ENCODE results near the gene RAPGEF4. TPM values are rescaled to one million over a fixed set of nuclear protein-coding genes. Genes with fewer than 3 reads are reported as not detected.
"Not testable (repeated sequence)": the region's sequence is repeated elsewhere in the genome, so short reads cannot be mapped to it uniquely, and the experiment has no call there.

The RAPGEF4 gene
- total and polyA plus RNA-seq, 2 donors = 4.3 to 22.9 TPM

DNA sequence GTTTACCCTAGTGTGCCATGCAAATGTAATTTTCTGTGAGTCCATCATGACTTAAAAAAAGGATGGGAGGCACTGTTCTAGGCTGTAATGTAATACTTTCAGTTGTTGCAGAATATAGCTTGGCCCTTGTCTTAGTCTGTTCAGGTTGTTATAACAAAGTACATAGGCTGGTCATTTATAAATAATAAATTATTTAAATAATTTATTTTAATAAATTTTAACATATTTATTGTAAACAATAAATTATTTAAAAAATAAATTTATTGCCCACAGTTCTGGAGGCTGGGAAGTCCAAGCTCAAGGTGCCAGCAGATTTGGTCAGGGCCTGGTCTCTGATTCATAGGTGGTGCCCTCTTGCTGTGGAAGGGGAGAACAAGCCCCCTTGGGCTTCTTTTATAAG lies 35.2 kb downstream of the RAPGEF4 start:
- DNase-seq (ENCODE audit: extremely low spot score) = no peak
- Histone ChIP-seq H3K27ac (ENCODE audit: low read depth) (no peak overlapping the region), H3K4me1 (ENCODE audit: insufficient read depth) (no peaks in the 10 kb centered on the region), H3K4me3 (ENCODE audit: low read depth, low read length) (no peak overlapping the region), H3K36me3 (ENCODE audit: insufficient read depth) (no peaks in the 10 kb centered on the region)

- Histone ChIP-seq H3K27ac (ENCODE audit: low read depth) (no peak overlapping the region), H3K36me3 (ENCODE audit: insufficient read depth) (no peaks in the 10 kb centered on the region), H3K4me3 (ENCODE audit: low read depth, low read length) (no peak overlapping the region), H3K4me1 (ENCODE audit: insufficient read depth) (no peaks in the 10 kb centered on the region)
- 47% methylated on average over 5 of the region's 5 CpGs for WGBS
- no peak for DNase-seq (ENCODE audit: extremely low spot score)
Measured at GRCh38 chr2:172772633-172773032, 37.0 kb downstream of the RAPGEF4 start.

DNA sequence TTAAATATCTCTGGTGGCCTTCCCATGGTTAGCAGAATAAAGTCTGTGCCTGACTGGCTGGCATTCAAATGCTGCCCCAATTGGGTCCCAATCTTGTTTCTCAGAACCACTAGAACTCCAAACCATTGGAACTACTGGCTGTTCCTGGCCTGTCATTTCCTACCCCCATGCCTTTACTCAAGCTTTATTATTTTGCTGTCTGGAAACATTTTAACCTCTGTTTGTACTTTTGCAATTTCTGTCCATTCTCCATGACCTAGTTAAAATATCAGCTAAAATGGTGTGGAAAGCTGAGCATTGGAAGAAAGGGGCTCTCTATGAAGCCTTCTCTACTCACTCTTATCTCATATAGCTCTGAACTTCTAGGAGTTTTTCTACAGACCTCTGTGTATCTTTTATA lies 38.7 kb downstream of the RAPGEF4 start:
- no peaks in the 10 kb centered on the region for H3K4me1 ChIP-seq (ENCODE audit: insufficient read depth)
- H3K27ac ChIP-seq (ENCODE audit: low read depth) = no peak overlapping the region
- no peak for DNase-seq (ENCODE audit: extremely low spot score)
- no peak overlapping the region for H3K4me3 ChIP-seq (ENCODE audit: low read depth, low read length)
- H3K36me3 ChIP-seq (ENCODE audit: insufficient read depth) = no peaks in the 10 kb centered on the region

- 98% methylated on average over 1 of the region's 1 CpG for WGBS
Measured at GRCh38 chr2:172775319-172775718, 39.7 kb downstream of the RAPGEF4 start.

DNA sequence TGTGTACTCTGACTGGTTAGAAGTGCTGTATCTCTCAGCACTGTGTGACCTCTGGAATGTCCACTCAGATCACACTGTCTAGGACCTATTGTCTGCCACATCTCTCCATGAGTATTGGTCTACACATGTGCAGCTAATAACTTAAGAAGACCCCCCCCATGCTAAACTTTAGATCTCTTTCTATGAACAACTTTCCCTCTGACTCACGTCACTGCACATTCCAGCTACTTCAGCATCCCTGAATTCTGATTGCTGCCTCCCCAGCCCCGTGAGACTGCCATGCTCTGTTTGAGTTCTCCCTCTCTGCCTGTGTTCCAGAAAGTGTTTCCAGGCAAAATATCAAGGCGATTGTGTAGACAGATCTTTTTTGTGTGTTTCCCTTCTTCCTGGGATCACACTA lies 41.8 kb downstream of the RAPGEF4 start:
- no peak overlapping the region for H3K4me3 ChIP-seq (ENCODE audit: low read depth, low read length)
- no peak for DNase-seq (ENCODE audit: extremely low spot score)
- WGBS = 80% methylated on average over 3 of the region's 3 CpGs

More at GRCh38 chr2:172775319-172775718, 39.7 kb downstream of the RAPGEF4 start:
- no peaks in the 10 kb centered on the region for H3K36me3 ChIP-seq (ENCODE audit: insufficient read depth)
- DNase-seq (ENCODE audit: extremely low spot score) = no peak
- H3K4me3 ChIP-seq (ENCODE audit: low read depth, low read length) = no peak overlapping the region
- no peaks in the 10 kb centered on the region for H3K4me1 ChIP-seq (ENCODE audit: insufficient read depth)
- no peak overlapping the region for H3K27ac ChIP-seq (ENCODE audit: low read depth)

DNA sequence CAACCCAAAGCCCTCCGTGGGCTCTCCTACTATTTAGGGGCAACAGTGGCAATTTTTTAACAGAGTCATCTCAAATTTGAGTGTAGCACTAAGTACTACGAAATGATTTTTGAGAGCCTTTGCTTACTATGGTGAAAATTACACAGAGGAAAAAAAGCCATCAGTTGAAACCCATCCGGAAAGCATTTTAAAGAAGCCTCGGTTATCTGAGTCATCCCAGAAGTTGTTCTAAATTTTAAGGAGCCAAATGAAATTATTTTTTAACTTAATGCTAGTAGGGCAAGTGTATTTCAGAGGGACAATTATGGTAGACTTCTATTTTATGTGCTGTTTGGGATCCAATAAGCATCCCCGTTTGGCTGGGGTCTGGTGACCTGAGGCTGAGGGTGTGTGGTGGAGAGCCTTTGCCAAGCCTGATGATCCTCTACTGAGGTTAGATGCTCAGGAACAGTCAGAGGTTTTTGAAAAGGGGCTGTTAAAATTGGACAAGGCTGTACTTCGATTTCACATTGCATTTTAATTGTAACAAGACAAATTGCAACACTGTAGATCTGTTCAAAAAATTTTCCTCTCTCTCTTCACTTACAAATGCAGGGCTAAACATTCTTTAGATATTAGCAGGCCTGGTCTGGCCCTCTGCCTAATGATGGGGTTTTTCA lies 47.0 kb downstream of the RAPGEF4 start:
- H3K36me3 ChIP-seq (ENCODE audit: insufficient read depth) = no peaks in the 10 kb centered on the region
- H3K4me1 ChIP-seq (ENCODE audit: insufficient read depth) = no peaks in the 10 kb centered on the region
- no peak overlapping the region for H3K4me3 ChIP-seq (ENCODE audit: low read depth, low read length)
- WGBS = 80% methylated on average over 6 of the region's 6 CpGs
- H3K27ac ChIP-seq (ENCODE audit: low read depth) = no peak overlapping the region
- DNase-seq (ENCODE audit: extremely low spot score) = no peak

More for the DNA sequence above, 41.8 kb downstream of the RAPGEF4 start:
- Histone ChIP-seq H3K4me1 (ENCODE audit: insufficient read depth) (no peaks in the 10 kb centered on the region), H3K36me3 (ENCODE audit: insufficient read depth) (no peaks in the 10 kb centered on the region), H3K27ac (ENCODE audit: low read depth) (no peak overlapping the region)

- no peak overlapping the region for H3K4me3 ChIP-seq (ENCODE audit: low read depth, low read length)
- no peak for DNase-seq (ENCODE audit: extremely low spot score)
Measured at GRCh38 chr2:172783165-172783898, 47.7 kb downstream of the RAPGEF4 start.

DNA sequence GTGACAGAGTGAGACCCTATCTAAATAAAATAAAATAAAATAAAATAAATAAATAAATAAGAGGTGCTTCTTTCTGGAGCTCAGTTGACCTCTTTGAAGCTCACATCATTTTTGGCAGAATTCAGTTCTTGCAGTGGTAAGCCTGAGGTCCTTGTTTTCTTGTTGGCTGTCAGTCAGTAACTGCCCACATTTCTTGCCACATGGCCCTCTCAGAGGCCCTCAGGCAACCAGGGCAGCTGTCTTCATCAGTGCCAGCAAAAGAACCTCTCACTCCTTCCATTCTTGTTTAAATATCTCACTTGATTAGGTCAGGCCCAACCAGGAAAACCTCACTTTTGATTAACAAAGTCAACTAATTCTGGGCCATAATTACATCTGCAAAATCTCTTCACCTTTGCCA lies 53.2 kb downstream of the RAPGEF4 start:
- Histone ChIP-seq H3K27ac (ENCODE audit: low read depth) (no peak overlapping the region), H3K36me3 (ENCODE audit: insufficient read depth) (no peaks in the 10 kb centered on the region), H3K4me1 (ENCODE audit: insufficient read depth) (no peaks in the 10 kb centered on the region), H3K4me3 (ENCODE audit: low read depth, low read length) (no peak overlapping the region)
- no peak for DNase-seq (ENCODE audit: extremely low spot score)

More at GRCh38 chr2:172783165-172783898, 47.7 kb downstream of the RAPGEF4 start:
- Histone ChIP-seq H3K27ac (ENCODE audit: low read depth) (no peak overlapping the region), H3K36me3 (ENCODE audit: insufficient read depth) (no peaks in the 10 kb centered on the region), H3K4me1 (ENCODE audit: insufficient read depth) (no peaks in the 10 kb centered on the region)
- whole genome bisulfite sequencing = 45% methylated on average over 9 of the region's 9 CpGs

DNA sequence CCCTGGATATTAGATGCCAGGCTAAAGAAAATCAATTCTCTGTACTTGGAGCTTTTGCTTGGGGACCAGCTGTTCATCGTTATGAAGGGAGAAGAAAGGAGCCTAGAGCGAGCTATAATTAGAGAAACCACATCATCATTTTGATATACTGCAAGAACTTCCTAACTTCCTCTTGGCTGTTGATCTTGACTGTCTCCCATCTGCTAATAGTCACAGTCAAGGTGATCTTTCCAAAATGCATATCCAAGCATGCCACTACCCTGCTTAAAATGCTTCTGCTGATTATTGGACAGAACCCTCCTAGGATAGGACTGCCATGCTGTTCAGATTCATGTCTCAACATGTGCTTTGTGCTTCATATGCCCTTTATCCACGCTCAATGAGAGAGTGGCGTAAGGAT lies 54.8 kb downstream of the RAPGEF4 start:
- Histone ChIP-seq H3K36me3 (ENCODE audit: insufficient read depth) (no peaks in the 10 kb centered on the region), H3K4me1 (ENCODE audit: insufficient read depth) (no peaks in the 10 kb centered on the region), H3K4me3 (ENCODE audit: low read depth, low read length) (no peak overlapping the region), H3K27ac (ENCODE audit: low read depth) (no peak overlapping the region)
- WGBS = 65% methylated on average over 4 of the region's 4 CpGs
- DNase-seq (ENCODE audit: extremely low spot score) = no peak

GRCh38 chr2:172791953-172792352 lies 56.3 kb downstream of the RAPGEF4 start:
- Histone ChIP-seq H3K27ac (ENCODE audit: low read depth) (no peak overlapping the region), H3K36me3 (ENCODE audit: insufficient read depth) (no peaks in the 10 kb centered on the region), H3K4me1 (ENCODE audit: insufficient read depth) (no peaks in the 10 kb centered on the region), H3K4me3 (ENCODE audit: low read depth, low read length) (no peak overlapping the region)
- DNase-seq (ENCODE audit: extremely low spot score) = no peak
- WGBS = 86% methylated on average over 4 of the region's 4 CpGs

DNA sequence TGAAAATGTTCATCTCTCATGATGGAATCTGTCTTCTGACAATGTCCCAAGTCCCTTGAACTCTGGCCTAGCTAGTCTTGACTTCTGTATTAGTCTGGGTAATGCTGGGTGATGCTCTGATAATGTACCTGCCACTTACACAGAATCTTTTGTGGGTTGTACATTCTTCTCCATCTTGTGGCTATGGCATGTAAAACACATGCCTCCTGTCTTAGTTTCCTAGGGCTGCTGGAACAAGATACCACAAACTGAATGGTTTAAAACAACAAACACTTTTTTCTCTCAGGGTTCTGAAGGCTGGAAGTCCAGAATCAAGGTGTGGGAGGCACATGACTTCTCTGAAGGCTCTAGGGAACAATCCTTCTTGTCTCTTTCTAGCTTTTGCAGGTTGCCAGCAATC lies 57.1 kb downstream of the RAPGEF4 start:
- Histone ChIP-seq H3K36me3 (ENCODE audit: insufficient read depth) (no peaks in the 10 kb centered on the region), H3K4me1 (ENCODE audit: insufficient read depth) (no peaks in the 10 kb centered on the region), H3K27ac (ENCODE audit: low read depth) (no peak overlapping the region), H3K4me3 (ENCODE audit: low read depth, low read length) (no peak overlapping the region)
- no peak for DNase-seq (ENCODE audit: extremely low spot score)

DNA sequence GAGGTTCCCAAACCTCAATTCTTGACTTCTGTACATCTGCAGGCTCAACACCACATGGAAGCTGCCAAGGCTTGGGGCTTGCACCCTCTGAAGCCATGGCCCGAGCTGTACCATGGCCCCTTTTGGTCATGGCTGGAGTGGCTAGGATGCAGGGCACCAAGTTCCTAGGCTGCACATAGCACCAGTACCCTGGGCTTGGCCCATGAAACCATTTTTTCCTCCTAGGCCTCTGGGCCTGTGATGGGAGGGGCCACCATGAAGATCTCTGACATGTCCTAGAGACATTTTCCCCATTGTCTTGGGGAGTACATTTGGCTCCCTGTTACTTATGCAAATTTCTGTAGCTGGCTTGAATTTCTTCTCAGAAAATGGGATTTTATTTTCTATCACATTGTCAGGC lies 67.7 kb downstream of the RAPGEF4 start:
- not testable (repeated sequence) for H3K36me3 ChIP-seq (ENCODE audit: insufficient read depth); H3K4me3 ChIP-seq (ENCODE audit: low read depth, low read length); H3K4me1 ChIP-seq (ENCODE audit: insufficient read depth); H3K27ac ChIP-seq (ENCODE audit: low read depth); DNase-seq (ENCODE audit: extremely low spot score)
- 94% methylated on average over 1 of the region's 1 CpG for WGBS

- H3K4me1 ChIP-seq (ENCODE audit: insufficient read depth) = no peaks in the 10 kb centered on the region
- DNase-seq (ENCODE audit: extremely low spot score) = no peak
- WGBS = 81% methylated on average over 4 of the region's 4 CpGs
- H3K27ac ChIP-seq (ENCODE audit: low read depth) = no peak overlapping the region
- H3K36me3 ChIP-seq (ENCODE audit: insufficient read depth) = no peaks in the 10 kb centered on the region
- H3K4me3 ChIP-seq (ENCODE audit: low read depth, low read length) = no peak overlapping the region
Measured at GRCh38 chr2:172804423-172804822, 68.8 kb downstream of the RAPGEF4 start.

DNA sequence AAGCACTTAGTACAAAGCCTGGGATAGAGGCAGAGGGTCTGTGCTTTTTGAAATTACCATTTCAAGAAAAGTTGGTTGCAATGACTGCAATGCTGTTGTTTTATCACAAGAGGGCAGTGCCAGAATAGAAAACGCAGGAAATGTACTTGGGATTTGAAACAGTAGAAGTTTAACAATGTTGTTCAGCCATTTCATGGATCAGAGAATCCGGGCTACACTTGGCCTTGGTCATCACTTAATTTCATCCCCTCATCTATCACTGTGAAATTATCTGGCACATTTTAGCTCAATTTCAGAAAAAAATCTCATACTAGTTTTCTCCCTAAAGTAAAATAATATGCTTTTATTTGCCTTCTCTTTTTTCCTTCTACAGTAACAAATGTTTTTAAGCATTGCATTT lies 70.8 kb downstream of the RAPGEF4 start:
- Histone ChIP-seq H3K4me1 (ENCODE audit: insufficient read depth) (no peaks in the 10 kb centered on the region), H3K27ac (ENCODE audit: low read depth) (no peak overlapping the region), H3K36me3 (ENCODE audit: insufficient read depth) (no peaks in the 10 kb centered on the region), H3K4me3 (ENCODE audit: low read depth, low read length) (no peak overlapping the region)
- peak; percentile 61 for DNase-seq (ENCODE audit: extremely low spot score)
- 3% methylated on average over 2 of the region's 2 CpGs for WGBS
